OCI-LY7 (cell line): ENCODE data around the gene CSTPP1.
"Not testable (repeated sequence)": the region's sequence is repeated elsewhere in the genome, so short reads cannot be mapped to it uniquely, and the experiment has no call there.

Source experiments
- EZH2phosphoT487 ChIP-seq: fragments of 200-600 bp; sonication (generic); IDR thresholded peaks from 2 replicates; pipeline ENCODE4 v1.6.1; 2018; ENCODE audit warnings: low read depth, borderline replicate concordance, mild to moderate bottlenecking, mixed run types, antibody characterized with exemption, low read length, moderate library complexity, mixed read lengths
- TF ChIP-seq, protein P1 (sequence below): fragments of 200-600 bp; sonication (generic); conservative IDR thresholded peaks from 2 replicates; pipeline ENCODE4 v1.5.1; 2014; ENCODE audit warnings: mild to moderate bottlenecking, antibody characterized with exemption, low read length, moderate library complexity, mixed read lengths

DNA sequence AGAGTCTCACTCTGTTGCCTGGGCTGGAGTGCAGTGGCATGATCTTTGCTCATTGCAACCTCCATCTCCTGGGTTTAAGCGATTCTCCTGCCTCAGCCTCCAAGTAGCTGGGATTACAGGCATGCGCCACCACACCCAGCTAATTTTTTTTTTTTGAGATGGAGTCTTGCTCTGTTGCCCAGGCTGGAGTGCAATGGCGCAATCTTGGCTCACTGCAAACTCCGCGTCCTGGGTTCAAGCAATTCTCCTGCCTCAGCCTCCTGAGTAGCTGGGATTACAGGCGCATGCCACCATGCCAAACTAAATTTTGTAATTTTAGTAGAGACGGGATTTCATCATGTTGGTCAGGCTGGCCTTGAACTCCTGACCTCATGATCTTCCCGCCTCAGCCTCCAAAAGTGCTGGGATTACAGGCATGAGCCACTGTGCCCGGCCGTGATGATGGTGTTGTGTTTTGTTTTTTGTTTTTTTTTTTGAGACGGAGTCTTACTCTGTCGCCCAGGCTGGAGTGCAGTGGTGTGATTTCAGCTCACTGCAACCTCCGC, 271.5 kb downstream of the CSTPP1 start:
- TF ChIP-seq, protein P1, sequence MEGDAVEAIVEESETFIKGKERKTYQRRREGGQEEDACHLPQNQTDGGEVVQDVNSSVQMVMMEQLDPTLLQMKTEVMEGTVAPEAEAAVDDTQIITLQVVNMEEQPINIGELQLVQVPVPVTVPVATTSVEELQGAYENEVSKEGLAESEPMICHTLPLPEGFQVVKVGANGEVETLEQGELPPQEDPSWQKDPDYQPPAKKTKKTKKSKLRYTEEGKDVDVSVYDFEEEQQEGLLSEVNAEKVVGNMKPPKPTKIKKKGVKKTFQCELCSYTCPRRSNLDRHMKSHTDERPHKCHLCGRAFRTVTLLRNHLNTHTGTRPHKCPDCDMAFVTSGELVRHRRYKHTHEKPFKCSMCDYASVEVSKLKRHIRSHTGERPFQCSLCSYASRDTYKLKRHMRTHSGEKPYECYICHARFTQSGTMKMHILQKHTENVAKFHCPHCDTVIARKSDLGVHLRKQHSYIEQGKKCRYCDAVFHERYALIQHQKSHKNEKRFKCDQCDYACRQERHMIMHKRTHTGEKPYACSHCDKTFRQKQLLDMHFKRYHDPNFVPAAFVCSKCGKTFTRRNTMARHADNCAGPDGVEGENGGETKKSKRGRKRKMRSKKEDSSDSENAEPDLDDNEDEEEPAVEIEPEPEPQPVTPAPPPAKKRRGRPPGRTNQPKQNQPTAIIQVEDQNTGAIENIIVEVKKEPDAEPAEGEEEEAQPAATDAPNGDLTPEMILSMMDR, result not testable (repeated sequence)
- not testable (repeated sequence) for TF ChIP-seq EZH2phosphoT487
